GM12864 (cell line): Measurements from ENCODE around the gene PIGX.
"Not testable (repeated sequence)": the region's sequence is repeated elsewhere in the genome, so short reads cannot be mapped to it uniquely, and the experiment has no call there.

ENCODE experiments used
- DNase-seq: peaks from one replicate; pipeline ENCODE4 v3.0.0-alpha.2; 2011; ENCODE audit warnings: low read depth
- H3K4me3 ChIP-seq: 2 replicates; pipeline ENCODE4 v1.5.1; 2011; ENCODE audit warnings: mild to moderate bottlenecking, low read depth, low read length, control low read depth
- TF ChIP-seq, protein P1 (sequence below): IDR thresholded peaks from 2 replicates; pipeline ENCODE4 v1.5.1; 2011; ENCODE audit warnings: low read depth, mild to moderate bottlenecking, moderate library complexity, low read length, control low read depth, inconsistent platforms; ENCODE audit errors: missing control alignments

The PIGX gene

DNA sequence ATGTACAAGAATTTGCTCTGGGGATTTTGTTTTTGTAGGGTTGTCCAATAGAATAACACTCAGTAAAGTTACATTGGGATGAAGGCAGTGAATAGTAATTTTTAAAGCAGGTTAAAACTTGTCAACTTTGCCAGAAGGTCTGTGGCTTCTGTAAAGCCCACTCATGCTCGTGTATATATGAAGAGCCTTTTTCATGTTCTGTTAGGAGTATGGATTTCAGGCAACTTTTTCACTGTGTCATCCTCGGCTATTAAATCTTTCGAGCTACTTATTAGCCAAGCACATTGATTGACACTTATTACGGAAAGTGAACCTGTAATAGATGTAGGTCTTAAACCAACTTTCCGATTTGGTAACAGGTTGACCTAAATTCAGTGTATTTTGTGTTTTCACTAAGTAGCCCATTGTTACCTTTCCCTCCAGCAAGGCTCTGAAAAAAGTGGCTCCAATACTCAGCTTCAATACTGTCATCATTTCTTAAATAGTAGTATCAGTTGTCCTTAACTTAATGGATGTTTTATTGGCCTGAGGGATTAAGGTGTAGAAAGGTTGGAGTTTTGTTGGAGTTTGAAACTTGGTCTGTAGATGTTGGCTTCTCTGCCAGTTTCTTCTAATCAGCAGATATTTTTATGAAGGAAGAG is 29.2 kb downstream of the PIGX start:
- TF ChIP-seq, protein P1, sequence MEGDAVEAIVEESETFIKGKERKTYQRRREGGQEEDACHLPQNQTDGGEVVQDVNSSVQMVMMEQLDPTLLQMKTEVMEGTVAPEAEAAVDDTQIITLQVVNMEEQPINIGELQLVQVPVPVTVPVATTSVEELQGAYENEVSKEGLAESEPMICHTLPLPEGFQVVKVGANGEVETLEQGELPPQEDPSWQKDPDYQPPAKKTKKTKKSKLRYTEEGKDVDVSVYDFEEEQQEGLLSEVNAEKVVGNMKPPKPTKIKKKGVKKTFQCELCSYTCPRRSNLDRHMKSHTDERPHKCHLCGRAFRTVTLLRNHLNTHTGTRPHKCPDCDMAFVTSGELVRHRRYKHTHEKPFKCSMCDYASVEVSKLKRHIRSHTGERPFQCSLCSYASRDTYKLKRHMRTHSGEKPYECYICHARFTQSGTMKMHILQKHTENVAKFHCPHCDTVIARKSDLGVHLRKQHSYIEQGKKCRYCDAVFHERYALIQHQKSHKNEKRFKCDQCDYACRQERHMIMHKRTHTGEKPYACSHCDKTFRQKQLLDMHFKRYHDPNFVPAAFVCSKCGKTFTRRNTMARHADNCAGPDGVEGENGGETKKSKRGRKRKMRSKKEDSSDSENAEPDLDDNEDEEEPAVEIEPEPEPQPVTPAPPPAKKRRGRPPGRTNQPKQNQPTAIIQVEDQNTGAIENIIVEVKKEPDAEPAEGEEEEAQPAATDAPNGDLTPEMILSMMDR: no peak
- H3K4me3 ChIP-seq: peak overlapping the region; percentile 74
- no peak for DNase-seq

DNA sequence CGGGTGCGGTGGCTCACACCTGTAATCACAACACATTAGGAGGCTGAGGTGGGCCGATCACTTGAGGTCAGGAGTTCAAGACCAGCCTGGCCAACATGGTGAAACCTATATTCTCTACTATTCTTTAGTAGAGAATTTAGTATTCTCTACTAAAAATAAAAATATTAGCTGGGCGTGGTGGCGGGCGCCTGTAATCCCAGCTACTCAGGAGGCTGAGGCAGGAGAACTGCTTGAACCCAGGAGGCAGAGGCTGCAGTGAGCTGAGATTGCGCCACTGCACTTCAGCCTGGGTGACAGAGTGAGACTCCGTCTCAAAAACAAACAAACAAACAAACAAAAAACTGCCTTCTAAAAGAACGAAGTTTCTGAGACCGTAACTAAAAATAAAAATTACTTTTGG is 31.4 kb downstream of the PIGX start:
- not testable (repeated sequence) for H3K4me3 ChIP-seq, DNase-seq

DNA sequence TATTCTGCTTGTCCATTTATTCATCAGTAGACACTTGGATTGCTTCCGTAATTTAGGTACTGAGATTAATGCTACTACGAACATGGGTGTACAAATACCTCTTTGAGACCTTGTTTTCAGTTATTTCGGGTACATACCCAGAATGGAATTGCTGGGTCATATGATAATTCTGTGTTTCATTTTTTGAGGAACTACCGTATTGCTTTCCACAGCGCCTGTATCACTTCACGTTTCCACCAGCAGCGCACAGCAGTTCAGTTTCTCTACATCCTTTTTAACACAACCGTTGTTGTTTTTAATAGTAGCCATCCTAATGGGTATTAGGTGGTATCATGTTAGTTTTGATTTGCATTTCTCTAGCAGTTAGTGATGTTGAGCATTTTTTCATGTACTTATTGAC is 36.9 kb downstream of the PIGX start:
- TF ChIP-seq, protein P1: peak; percentile 9
- H3K4me3 ChIP-seq: no peak overlapping the region
- DNase-seq: no peak

DNA sequence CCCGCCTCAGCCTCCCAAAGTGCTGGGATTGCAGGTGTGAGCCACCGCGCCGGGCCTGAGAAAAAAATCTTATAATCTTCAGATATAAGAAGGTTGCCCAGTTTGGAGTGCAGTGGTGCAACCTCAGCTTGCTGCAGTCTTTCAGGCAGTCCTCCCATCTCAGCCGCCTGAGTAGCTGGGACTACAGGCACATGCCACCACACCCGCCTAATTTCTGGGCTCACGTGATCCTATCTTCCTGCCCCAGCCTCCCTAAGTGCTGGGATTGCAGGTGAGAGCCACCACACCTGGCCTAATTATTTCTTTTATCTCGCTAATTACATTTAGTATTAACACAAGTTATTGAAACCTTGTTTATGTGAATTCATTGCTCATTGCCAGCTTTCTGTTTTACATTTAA is 41.0 kb downstream of the PIGX start:
- TF ChIP-seq, protein P1: no peak
- DNase-seq: no peak
- no peak overlapping the region for H3K4me3 ChIP-seq

DNA sequence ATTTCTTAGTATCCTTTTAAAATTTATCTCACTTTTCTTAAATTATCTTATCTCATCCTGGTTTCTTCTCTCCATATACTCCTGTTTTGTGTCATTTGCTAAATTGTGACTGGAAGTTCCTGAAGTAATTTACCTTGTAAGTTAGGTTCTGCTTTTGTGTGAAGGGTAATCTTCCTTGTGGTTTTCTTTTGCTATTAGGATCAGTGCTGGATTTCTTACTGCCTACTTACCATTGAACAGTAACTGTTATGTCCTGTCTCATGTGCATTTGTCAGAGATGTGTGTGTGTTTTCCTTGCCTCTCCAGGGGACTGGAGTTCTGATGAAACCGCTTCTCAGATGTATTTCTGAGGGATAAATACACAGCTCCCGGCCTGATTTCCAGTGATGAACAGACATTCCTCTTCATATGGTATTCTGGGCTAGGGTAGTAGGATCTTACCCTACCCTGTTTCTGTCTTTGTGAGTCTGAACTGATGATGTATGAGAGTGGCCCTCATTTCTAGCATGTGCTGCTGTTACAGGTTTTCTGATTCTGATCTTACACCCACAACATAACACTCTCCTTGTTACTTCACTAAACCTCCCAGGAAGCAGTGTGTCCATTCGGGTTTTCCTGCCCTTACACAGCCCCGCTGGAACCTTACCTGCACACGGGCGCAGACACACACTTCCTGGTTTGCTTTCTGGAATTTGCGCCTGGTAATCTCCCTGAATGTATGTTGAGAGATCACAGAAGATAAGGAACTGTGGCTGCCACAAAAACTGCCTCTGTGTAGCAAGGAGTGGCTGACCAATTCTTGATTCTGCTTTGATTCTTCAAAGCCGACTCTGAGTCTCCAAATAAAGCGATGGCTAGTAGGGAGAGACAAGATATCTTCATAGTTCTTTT is 42.2 kb downstream of the PIGX start:
- no peak for DNase-seq
- no peak overlapping the region for H3K4me3 ChIP-seq
- TF ChIP-seq, protein P1: no peak

DNA sequence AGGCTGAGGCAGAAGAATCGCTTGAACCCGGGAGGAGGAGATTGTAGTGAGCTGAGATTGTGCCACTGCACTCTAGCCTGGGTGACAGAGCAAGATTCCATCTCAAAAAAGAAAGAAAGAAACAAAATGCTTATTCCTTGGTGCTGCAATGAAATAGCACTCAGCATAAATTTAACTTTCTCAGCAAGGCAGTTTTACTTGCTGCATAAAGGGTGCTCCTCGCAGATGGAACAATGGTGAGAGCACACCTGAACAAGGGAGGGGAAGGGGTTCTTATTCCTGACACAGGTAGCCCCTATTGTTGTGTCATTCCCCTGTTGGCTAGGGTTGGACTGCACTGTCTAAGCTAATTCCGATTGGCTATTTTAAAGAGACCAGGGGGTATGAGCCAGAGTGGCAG is 44.6 kb downstream of the PIGX start:
- TF ChIP-seq, protein P1: no peak
- no peak overlapping the region for H3K4me3 ChIP-seq
- DNase-seq: no peak

DNA sequence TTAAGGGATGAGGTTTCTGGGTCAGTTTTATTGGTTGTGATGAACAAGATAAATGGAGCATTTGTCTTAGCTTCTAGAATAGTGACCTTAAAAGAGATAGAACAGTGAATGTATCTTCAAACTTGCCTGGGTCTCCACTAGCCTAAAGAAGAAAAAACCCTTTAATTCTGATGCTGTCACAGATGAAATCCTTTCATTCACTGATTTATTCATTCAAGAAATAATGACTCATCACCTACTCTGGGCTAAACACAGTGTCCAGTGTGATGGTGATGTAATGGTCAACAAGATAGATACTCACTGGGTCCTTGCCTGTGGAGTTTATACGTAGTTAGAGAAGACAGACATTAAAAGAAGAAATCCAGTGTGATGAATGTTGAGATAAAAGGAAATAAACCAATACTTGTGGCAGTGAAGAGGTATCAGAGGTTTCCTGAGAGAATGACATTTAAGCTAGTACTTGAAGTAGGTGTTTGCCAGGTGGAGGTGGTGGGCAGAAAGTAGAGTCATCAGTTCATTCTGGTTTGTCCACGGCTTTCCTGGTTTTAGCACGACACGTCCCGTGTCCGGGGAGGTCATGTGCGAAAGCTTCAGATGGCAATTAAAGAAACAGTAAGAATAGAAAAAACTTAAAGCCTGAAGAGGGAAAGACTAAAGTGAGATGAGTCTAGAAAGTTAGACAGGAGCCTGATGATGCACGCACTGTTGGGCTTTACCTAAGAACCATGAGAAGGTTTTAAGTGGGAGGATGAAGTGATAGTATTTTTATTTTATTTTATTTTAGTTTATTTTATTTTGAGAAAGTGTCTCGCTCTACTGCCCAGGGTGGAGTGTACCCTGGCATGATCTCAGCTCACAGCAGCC is 45.9 kb downstream of the PIGX start:
- H3K4me3 ChIP-seq: no peak overlapping the region
- TF ChIP-seq, protein P1: no peak
- no peak for DNase-seq
